HUES6 (cell line): ENCODE measurements around the gene GAGE12G.
"Not testable (repeated sequence)": the region's sequence is repeated elsewhere in the genome, so short reads cannot be mapped to it uniquely, and the experiment has no call there.

Source experiments
- H3K27ac ChIP-seq: 2 replicates; pipeline ENCODE4 v1.7.0; 2013; ENCODE audit warnings: low read depth, mild to moderate bottlenecking, low read length, inconsistent platforms
- H3K27me3 ChIP-seq: 2 replicates; pipeline ENCODE4 v1.6.1; 2013; ENCODE audit warnings: low read length; ENCODE audit not compliant: control insufficient read depth, insufficient read depth
- H3K36me3 ChIP-seq: 2 replicates; pipeline ENCODE4 v1.6.1; 2013; ENCODE audit warnings: low read length; ENCODE audit not compliant: control insufficient read depth, insufficient read depth
- H3K4me1 ChIP-seq: 2 replicates; pipeline ENCODE4 v1.6.1; 2013; ENCODE audit warnings: low read length; ENCODE audit not compliant: control insufficient read depth, insufficient read depth
- H3K4me3 ChIP-seq: 2 replicates; pipeline ENCODE4 v1.5.1; 2013; ENCODE audit warnings: low read depth, low read length
- H3K9ac ChIP-seq: one replicate; pipeline ENCODE4 v1.6.1; 2013; ENCODE audit warnings: mild to moderate bottlenecking, low read length
- H3K9me3 ChIP-seq: 2 replicates; pipeline ENCODE4 v1.6.1; 2013; ENCODE audit warnings: low read depth, low read length; ENCODE audit not compliant: control insufficient read depth, insufficient read depth

Gene GAGE12G

GRCh38 chrX:49570100-49570499, at the start of gene GAGE12G:
GAGE12G (plus strand) TSS chrX:49570400; CDS start chrX:49571555, 1,155 bp downstream.
- not testable (repeated sequence) for H3K9ac ChIP-seq, H3K36me3 ChIP-seq, H3K4me3 ChIP-seq

GRCh38 chrX:49531877-49532276, 38.3 kb upstream of the GAGE12G start, which contains the start of gene GAGE12C:
GAGE12C (plus strand) TSS chrX:49532177; CDS start chrX:49533332, 1,155 bp downstream.
- not testable (repeated sequence) for H3K27ac ChIP-seq

More at GRCh38 chrX:49570100-49570499, at the start of gene GAGE12G:
- not testable (repeated sequence) for H3K9me3 ChIP-seq, H3K27me3 ChIP-seq, H3K27ac ChIP-seq, H3K4me1 ChIP-seq

GRCh38 chrX:49541433-49541832, 28.8 kb upstream of the GAGE12G start, which contains the start of gene GAGE12D:
GAGE12D (plus strand) TSS chrX:49541733; CDS start chrX:49542888, 1,155 bp downstream.
- H3K27ac ChIP-seq, H3K9me3 ChIP-seq, H3K27me3 ChIP-seq, H3K36me3 ChIP-seq, H3K9ac ChIP-seq, H3K4me1 ChIP-seq, H3K4me3 ChIP-seq: not testable (repeated sequence)

More at GRCh38 chrX:49531877-49532276, 38.3 kb upstream of the GAGE12G start, which contains the start of gene GAGE12C:
- H3K36me3 ChIP-seq, H3K27me3 ChIP-seq, H3K4me3 ChIP-seq, H3K4me1 ChIP-seq, H3K9me3 ChIP-seq, H3K9ac ChIP-seq: not testable (repeated sequence)

- not testable (repeated sequence) for H3K4me1 ChIP-seq, H3K27me3 ChIP-seq, H3K4me3 ChIP-seq, H3K9me3 ChIP-seq, H3K36me3 ChIP-seq, H3K9ac ChIP-seq, H3K27ac ChIP-seq
Observed at GRCh38 chrX:49550989-49551388, 19.2 kb upstream of the GAGE12G start, which contains the start of gene GAGE12E. GAGE12E (plus strand) TSS chrX:49551289; CDS start chrX:49552444, 1,155 bp downstream.

GRCh38 chrX:49560542-49560941, 9.7 kb upstream of the GAGE12G start, which contains the start of gene GAGE12F:
GAGE12F (plus strand) TSS chrX:49560842; CDS start chrX:49561997, 1,155 bp downstream.
- not testable (repeated sequence) for H3K36me3 ChIP-seq, H3K4me3 ChIP-seq, H3K9me3 ChIP-seq, H3K27me3 ChIP-seq, H3K27ac ChIP-seq, H3K4me1 ChIP-seq, H3K9ac ChIP-seq

GRCh38 chrX:49568728-49569127, 1.5 kb upstream of the GAGE12G start:
- not testable (repeated sequence) for H3K4me3 ChIP-seq, H3K4me1 ChIP-seq, H3K9ac ChIP-seq, H3K27ac ChIP-seq, H3K36me3 ChIP-seq, H3K9me3 ChIP-seq, H3K27me3 ChIP-seq

- H3K9ac ChIP-seq, H3K9me3 ChIP-seq, H3K27me3 ChIP-seq, H3K4me3 ChIP-seq, H3K4me1 ChIP-seq, H3K36me3 ChIP-seq, H3K27ac ChIP-seq: not testable (repeated sequence)
Observed at GRCh38 chrX:49569152-49569551, 1.0 kb upstream of the GAGE12G start.

- H3K9me3 ChIP-seq, H3K36me3 ChIP-seq, H3K27ac ChIP-seq, H3K27me3 ChIP-seq, H3K9ac ChIP-seq, H3K4me3 ChIP-seq, H3K4me1 ChIP-seq: not testable (repeated sequence)
Observed at GRCh38 chrX:49579649-49580048, 9.4 kb downstream of the GAGE12G start, which contains the start of gene GAGE12H. GAGE12H (plus strand) TSS chrX:49579949; CDS start chrX:49581104, 1,155 bp downstream.

GRCh38 chrX:49589196-49589595, 19.0 kb downstream of the GAGE12G start, which contains the start of gene GAGE2A:
GAGE2A (plus strand) TSS chrX:49589496; CDS start chrX:49590651, 1,155 bp downstream.
- H3K9ac ChIP-seq, H3K27me3 ChIP-seq, H3K4me1 ChIP-seq, H3K27ac ChIP-seq, H3K36me3 ChIP-seq, H3K4me3 ChIP-seq, H3K9me3 ChIP-seq: not testable (repeated sequence)

GRCh38 chrX:49589769-49590478, 19.7 kb downstream of the GAGE12G start:
- not testable (repeated sequence) for H3K4me1 ChIP-seq, H3K9ac ChIP-seq, H3K27ac ChIP-seq, H3K9me3 ChIP-seq, H3K27me3 ChIP-seq, H3K36me3 ChIP-seq, H3K4me3 ChIP-seq

- not testable (repeated sequence) for H3K9me3 ChIP-seq, H3K4me1 ChIP-seq, H3K36me3 ChIP-seq, H3K27me3 ChIP-seq, H3K27ac ChIP-seq, H3K9ac ChIP-seq, H3K4me3 ChIP-seq
Observed at GRCh38 chrX:49590488-49590887, 20.3 kb downstream of the GAGE12G start.
